Naive thymus-derived CD8-positive, alpha-beta T cell (primary cell): Measurements from ENCODE around the gene UBASH3B. TPM values are rescaled to one million over a fixed set of nuclear protein-coding genes. Genes with fewer than 3 reads are reported as not detected.

Source experiments
- ATAC-seq, 2 donors: fragments of 150-1000 bp; cut with Tn5 transposase in 1 of 2; sonication (Bioruptor Pico), chemical (Tn5 transposase) in 1 of 2; 1 replicate in 1 of 2; 2 replicates in 1 of 2; pipeline ENCODE4 v1.10.0; 2021; ENCODE audit warnings: mild to moderate bottlenecking in 2 of 2, moderate library complexity in 2 of 2
- POLR2A ChIA-PET: fragments of 350-600 bp; sonication (Branson Sonifier 250); formaldehyde crosslinking; loops from one replicate; lab custom pipeline; 2021; ENCODE audit warnings: antibody characterized with exemption; lab: Charles Lee
- DNase-seq, 10 donors: peaks; one replicate each; pipeline versions ENCODE4 v3.0.0 to v3.0.0-alpha.2; 2020 to 2022
- H3K27ac Mint-ChIP-seq, 10 donors: one replicate each; pipeline ENCODE4 v1.8.0; 2020 to 2022; ENCODE audit warnings: mild to moderate bottlenecking in 10 of 10, mixed read lengths in 10 of 10, moderate library complexity in 4 of 10, inconsistent platforms in 1 of 10
- H3K27me3 Mint-ChIP-seq, 5 donors: one replicate each; pipeline ENCODE4 v1.8.0; 2021 to 2022; ENCODE audit warnings: mixed read lengths in 5 of 5
- H3K36me3 Mint-ChIP-seq, 3 donors: one replicate each; pipeline ENCODE4 v1.8.0; 2020 to 2022; ENCODE audit warnings: mixed read lengths in 3 of 3, mild to moderate bottlenecking in 2 of 3, inconsistent platforms in 1 of 3
- H3K4me1 Mint-ChIP-seq, 4 donors: one replicate each; pipeline ENCODE4 v1.8.0; 2021 to 2022; ENCODE audit warnings: mixed read lengths in 4 of 4
- H3K4me3 Mint-ChIP-seq, 10 donors: one replicate each; pipeline ENCODE4 v1.8.0; 2020 to 2022; ENCODE audit warnings: mild to moderate bottlenecking in 10 of 10, mixed read lengths in 10 of 10, moderate library complexity in 6 of 10, inconsistent platforms in 1 of 10
- H3K9me3 Mint-ChIP-seq, 9 donors: one replicate each; pipeline ENCODE4 v1.8.0; 2020 to 2022; ENCODE audit warnings: mixed read lengths in 9 of 9, mild to moderate bottlenecking in 3 of 9, inconsistent platforms in 1 of 9, moderate library complexity in 1 of 9
- polyA plus RNA-seq, 3 donors: library from polyadenylated mRNA; unstranded; fragments of 300-500 nt; fragmentation: Illumina TruSeq; gene quantifications; one replicate each; pipeline ENCODE4 v1.2.3, GENCODE V29; 2021
- total RNA-seq, 8 experiments: library from RNA in 2 of 8; stranded (reverse) in 2 of 8; gene quantifications; one replicate each; pipeline ENCODE4 v1.2.3 and lab custom pipeline; 2021 to 2026

UBASH3B gene
- total and polyA plus RNA-seq, 5 experiments from 2014 or later, result 6.8 to 35.2 (median 12.8) TPM

DNA sequence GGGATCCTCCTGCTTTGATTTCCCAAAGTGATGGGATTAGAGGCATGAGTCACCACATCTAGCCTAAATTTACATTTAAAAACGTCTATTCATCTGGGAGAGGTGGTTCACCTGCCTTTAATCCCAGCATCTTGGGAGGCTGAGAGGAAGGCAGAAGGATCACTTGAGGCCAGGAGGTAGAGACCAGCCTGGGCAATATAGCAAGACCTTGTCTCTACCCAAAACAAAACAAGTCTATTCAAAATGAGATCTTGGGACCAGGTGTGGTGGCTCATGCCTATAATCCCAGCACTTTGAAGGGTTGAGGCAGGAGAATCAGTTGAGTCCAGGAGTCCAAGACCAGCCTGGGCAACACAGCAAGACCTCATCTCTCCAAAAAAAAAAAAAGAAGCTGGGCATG, 4.9 kb upstream of the UBASH3B start:
- no peak overlapping the region for H3K27ac Mint-ChIP-seq
- DNase-seq (no peak), ATAC-seq (no peak)
- POLR2A ChIA-PET, result interaction anchor here (1.1 kb wide), 1 partner anchor 97 kb away, joined by 6 read pairs; no protein-coding TSS in a partner anchor
- H3K9me3 Mint-ChIP-seq, result no peaks in the 10 kb centered on the region
- no peak overlapping the region for H3K4me3 Mint-ChIP-seq
- peaks cover 9 to 21% (median 12%) of the 10 kb centered on the region in 4 donors for H3K4me1 Mint-ChIP-seq
- no peaks in the 10 kb centered on the region for H3K27me3 Mint-ChIP-seq
- H3K36me3 Mint-ChIP-seq, result no peaks in the 10 kb centered on the region

DNA sequence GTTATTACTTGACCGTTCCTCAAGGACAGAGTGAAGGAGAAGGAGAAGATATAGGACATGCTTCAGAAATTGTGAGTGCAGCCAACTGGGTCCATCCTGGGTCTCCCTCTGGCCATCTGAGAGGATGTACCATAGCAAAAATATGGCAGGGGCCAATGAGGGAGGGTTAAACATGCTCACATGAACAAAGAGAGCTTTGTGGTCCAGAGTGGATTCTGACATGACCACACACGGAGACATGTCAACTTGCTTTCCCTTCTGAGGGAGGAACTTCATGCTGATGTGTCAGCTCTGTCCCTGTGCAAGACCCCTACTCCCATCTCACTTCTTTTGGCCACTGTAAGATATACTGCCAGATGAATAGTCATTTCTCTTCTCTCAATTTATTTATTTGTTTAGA, 3.0 kb upstream of the UBASH3B start:
- POLR2A ChIA-PET, result interaction anchor here (0.7 to 1.3 kb wide), 5 partner anchors 10 to 103 kb away, joined by 3 to 7 read pairs (median 4); no protein-coding TSS in a partner anchor
- Mint-ChIP-seq H3K36me3 (no peaks in the 10 kb centered on the region), H3K27ac (no peak overlapping the region), H3K4me3 (no peak overlapping the region), H3K27me3 (no peaks in the 10 kb centered on the region), H3K9me3 (no peaks in the 10 kb centered on the region), H3K4me1 (peaks cover 10 to 26% (median 15%) of the 10 kb centered on the region in 4 donors)
- no peak for ATAC-seq
- DNase-seq, result no peak

DNA sequence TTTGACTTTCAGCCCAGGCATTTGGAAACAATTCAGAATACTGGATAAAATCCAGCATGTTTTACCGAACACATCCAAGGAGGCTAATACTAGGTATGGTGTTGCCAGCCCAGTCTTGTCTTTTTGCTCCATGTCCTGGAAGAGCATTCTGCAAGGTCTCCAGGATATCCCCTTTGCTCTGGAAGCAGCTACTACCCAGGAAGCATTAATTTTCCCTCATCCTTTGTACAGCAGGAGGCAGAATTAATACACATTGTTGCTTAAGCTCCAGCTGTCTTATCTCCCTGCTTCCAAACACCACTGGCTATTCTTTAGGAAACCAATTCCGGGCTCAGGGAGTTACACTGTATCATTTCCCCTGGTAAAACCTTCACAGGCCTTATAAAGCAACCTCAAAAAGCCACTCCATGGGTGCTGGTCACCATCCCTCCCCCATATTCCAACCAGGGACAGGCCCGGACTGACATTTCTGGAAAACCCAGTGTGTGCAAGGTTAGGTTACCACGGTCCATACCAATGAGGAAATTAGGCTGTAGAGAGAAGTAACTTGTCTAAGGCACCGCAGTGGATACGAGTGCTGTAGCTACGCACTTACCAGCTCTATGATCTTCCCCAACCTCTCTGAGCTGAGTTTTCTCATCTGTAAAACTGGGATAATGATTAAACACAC, 1.5 kb upstream of the UBASH3B start:
- Mint-ChIP-seq H3K4me3 (peak overlapping the region in 7 of 10 donors; percentile 2 to 99 (median 67)), H3K36me3 (no peaks in the 10 kb centered on the region), H3K4me1 (peaks cover 14 to 38% (median 30%) of the 10 kb centered on the region in 4 donors), H3K27me3 (no peaks in the 10 kb centered on the region), H3K9me3 (no peaks in the 10 kb centered on the region), H3K27ac (peak overlapping the region in 2 of 10 donors; percentile 8 to 58)
- no peak for ATAC-seq
- POLR2A ChIA-PET, result no interaction called here
- no peak for DNase-seq

DNA sequence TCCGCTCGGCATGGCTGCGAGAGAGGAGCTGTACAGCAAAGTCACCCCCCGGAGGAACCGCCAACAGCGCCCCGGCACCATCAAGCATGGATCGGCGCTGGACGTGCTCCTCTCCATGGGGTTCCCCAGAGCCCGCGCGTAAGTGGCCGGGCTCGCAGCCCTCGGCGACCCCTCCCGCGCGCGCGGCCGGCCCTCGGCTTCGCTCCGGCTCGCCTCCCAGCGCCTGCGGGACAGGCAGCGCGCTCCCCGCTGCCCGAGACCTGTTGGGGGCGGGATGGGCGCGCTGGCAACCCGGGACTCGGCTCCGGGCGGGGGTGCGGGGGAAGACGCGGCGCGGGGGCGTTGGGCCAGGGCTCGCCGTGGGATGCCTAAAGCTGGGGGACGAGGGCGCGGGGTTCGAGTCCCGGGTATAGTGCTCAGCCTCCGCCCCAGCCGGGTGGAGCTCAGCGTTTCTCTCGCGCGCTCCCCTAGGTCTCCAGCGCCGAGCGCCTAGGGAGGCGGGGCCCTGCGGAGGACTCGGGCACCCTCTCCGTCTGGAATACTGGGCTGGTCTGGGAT, 630 bp downstream of the UBASH3B start:
- Mint-ChIP-seq H3K4me3 (peak overlapping the region; percentile 92 to 100 (median 98)), H3K36me3 (no peaks in the 10 kb centered on the region), H3K9me3 (no peaks in the 10 kb centered on the region), H3K4me1 (peaks cover 31 to 59% (median 51%) of the 10 kb centered on the region in 4 donors), H3K27ac (peak overlapping the region; percentile 85 to 97 (median 95)), H3K27me3 (no peaks in the 10 kb centered on the region)
- POLR2A ChIA-PET, result interaction anchor here (0.6 to 3.9 kb wide), 25 partner anchors 9 to 429 kb away, joined by 3 to 66 read pairs (median 5); partner anchors contain the start of gene CRTAM
- peak; percentile 67 to 70 for ATAC-seq
- peak in 8 of 10 donors; percentile 18 to 71 (median 37) for DNase-seq

DNA sequence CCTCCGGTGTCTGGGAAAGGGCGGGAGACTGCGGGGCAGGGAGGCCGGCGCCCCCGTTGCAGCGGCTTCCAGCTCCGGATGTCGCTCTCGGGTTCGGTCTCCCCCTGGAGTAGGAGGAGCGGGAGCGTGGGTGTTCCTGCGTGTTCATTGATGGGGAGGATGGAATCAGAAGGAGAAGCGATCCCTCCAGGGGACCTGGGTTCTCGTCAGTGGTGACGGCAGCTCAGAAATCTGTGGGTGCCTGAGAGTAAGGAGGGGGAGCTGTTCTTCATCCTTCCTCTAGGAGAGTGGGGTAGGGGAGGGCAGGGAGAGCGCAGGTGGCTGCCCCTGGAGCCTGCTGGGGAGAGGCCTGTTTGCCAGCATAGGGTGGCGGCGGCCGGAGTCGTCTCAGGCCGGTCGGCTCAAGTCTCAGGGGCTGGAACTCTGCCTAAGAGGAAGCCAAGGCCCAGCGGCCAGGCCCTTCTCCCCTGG, 1.1 kb downstream of the UBASH3B start:
- ATAC-seq, result peak; percentile 50 to 56
- no peaks in the 10 kb centered on the region for H3K27me3 Mint-ChIP-seq
- peaks cover 31 to 65% (median 55%) of the 10 kb centered on the region in 4 donors for H3K4me1 Mint-ChIP-seq

DNA sequence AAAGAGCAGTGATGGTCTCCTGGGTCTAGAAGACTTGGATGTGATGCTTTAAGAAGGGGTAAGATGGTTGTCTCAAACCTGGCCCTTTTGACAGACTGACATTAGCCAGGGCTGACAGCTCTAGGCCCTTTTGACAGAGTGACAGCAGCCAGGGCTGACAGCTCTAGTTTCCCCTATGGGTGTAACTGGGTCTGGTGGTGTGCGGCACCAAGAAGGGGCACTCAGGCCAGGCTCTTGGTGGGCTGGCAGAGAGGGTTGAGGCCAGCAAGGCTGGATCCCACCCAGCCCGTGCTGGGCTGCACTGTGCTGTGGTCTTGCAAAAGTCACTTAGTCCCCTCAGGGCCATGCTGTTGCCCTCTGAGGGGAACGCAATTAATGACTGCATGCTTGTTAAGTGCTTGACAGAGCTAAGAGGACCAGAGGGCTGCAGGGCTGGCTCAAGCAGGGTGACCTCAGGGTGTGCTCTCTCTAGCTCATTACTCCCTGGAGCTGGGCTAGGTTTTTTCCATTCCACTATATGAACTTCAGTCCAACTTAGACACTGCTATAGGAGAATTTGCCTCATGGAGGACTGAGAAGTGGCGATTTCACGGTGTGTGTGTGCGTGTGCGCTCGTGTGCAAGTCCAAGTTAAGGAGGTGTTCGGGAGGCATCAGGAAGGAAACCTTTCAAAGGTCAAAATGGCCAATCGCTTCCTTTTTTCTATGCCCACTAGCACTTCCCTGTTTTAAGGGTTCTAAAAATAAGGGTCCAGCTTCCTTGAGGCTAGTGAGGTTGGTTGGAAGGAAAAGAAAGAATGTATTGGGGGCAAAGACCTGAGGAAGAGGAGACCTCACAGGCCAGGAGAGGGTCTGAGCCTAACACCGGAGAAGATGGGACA, 4.4 kb downstream of the UBASH3B start:
- Mint-ChIP-seq H3K36me3 (peaks cover 0 to 22% (median 1%) of the 10 kb centered on the region in 3 donors), H3K4me1 (peaks cover 40 to 89% (median 82%) of the 10 kb centered on the region in 4 donors), H3K27me3 (no peaks in the 10 kb centered on the region), H3K4me3 (peak overlapping the region in 5 of 10 donors; percentile 10 to 92 (median 51)), H3K9me3 (no peaks in the 10 kb centered on the region), H3K27ac (peak overlapping the region; percentile 36 to 95 (median 82))
- POLR2A ChIA-PET, result interaction anchor here (0.7 to 3.6 kb wide), 5 partner anchors 10 to 95 kb away, joined by 3 to 26 read pairs (median 13); no protein-coding TSS in a partner anchor
- ATAC-seq, result no peak
- no peak for DNase-seq

More for the DNA sequence above, 1.1 kb downstream of the UBASH3B start:
- H3K27ac Mint-ChIP-seq, result peak overlapping the region; percentile 53 to 97 (median 95)
- H3K4me3 Mint-ChIP-seq, result peak overlapping the region; percentile 92 to 100 (median 98)
- H3K36me3 Mint-ChIP-seq, result no peaks in the 10 kb centered on the region
- POLR2A ChIA-PET, result interaction anchor here (0.6 to 3.9 kb wide), 23 partner anchors 10 to 1190 kb away, joined by 3 to 66 read pairs (median 5); partner anchors contain the start of gene CRTAM
- peak in 9 of 10 donors; percentile 21 to 69 (median 37) for DNase-seq
- H3K9me3 Mint-ChIP-seq, result no peaks in the 10 kb centered on the region

DNA sequence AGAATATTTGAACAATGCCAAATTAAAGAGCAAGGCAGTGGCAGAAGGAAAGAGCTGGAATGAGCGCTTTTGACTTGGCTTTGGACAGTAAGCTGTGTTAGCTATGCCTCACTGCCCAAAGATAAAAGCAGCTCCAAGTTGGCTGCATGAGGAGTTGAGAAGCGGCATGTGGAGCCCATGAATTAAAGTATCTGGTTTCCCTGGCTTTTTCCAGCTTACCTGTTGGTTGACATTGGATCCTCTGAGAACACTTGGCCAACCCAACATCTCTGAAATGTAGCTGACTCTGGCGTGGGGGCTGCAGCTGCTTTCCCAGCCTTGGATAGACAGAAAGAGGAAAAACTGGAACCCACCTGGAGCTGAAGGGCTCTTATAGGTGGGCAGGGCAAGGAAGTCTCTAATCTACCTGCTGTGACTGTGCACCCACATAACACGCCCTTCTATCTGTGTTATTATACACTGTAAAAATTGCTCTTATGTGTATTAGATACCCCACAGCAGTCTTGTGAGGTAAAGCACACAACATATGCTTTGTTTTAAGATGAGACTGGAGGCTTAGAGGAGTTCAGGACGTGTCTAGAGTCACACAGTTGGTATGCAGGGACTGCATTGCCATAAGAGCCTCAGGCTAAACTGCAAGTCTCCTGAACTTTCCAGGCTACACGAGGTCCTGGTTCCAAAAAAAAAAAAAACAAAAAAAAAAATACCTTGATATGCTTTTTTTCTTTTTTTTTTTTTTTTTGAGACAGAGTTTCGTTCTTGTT, 5.8 kb downstream of the UBASH3B start:
- peaks cover 38 to 94% (median 83%) of the 10 kb centered on the region in 4 donors for H3K4me1 Mint-ChIP-seq
- no peak for DNase-seq
- POLR2A ChIA-PET, result interaction anchor here (0.6 to 3.6 kb wide), 9 partner anchors 8 to 1234 kb away, joined by 3 to 26 read pairs (median 6); no protein-coding TSS in a partner anchor

DNA sequence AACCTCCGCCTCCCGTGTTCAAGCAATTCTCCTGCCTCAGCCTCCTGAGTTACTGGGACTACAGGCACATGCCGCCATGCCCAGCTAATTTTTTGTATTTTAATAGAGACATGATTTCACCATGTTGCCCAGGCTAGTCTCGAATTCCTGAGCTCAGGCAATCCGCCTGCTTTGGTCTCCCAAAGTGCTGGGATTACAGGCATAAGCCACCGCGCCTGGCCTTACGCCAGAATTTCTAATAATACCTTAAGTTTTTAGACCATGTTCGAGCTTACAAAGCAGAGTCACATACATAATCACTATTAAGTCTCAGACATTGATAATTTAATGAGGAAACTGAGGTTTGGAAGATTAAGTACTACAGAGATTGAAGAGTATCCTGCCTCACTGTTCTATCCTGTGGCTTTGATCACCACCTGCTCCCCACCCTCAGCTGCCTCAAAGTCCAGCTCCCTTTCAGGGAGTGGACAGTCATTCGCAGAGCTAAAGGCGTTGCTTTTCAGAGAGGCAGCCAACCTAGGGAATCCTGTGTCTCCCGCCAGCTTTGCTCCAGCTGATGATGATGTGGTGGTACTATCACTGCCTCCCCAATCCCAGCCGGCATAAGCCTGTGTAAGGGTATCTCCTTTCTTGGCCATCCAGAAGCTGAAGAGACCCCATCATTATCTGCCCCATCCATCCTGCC, 7.7 kb downstream of the UBASH3B start:
- H3K4me1 Mint-ChIP-seq, result peaks cover 41 to 94% (median 88%) of the 10 kb centered on the region in 4 donors
- no peaks in the 10 kb centered on the region for H3K27me3 Mint-ChIP-seq
- no peaks in the 10 kb centered on the region for H3K9me3 Mint-ChIP-seq
- peak overlapping the region; percentile 20 to 92 (median 78) for H3K27ac Mint-ChIP-seq
- POLR2A ChIA-PET, result interaction anchor here (1.0 to 1.5 kb wide), 6 partner anchors 12 to 85 kb away, joined by 3 to 7 read pairs (median 4); no protein-coding TSS in a partner anchor
- H3K4me3 Mint-ChIP-seq, result peak overlapping the region in 3 of 10 donors; percentile 45 to 57 (median 56)
- ATAC-seq (no peak), DNase-seq (no peak)
- H3K36me3 Mint-ChIP-seq, result peaks cover 0 to 31% (median 1%) of the 10 kb centered on the region in 3 donors

More for the DNA sequence above, 5.8 kb downstream of the UBASH3B start:
- Mint-ChIP-seq H3K4me3 (peak overlapping the region in 2 of 10 donors; percentile 8 to 81), H3K9me3 (no peaks in the 10 kb centered on the region), H3K27ac (peak overlapping the region in 9 of 10 donors; percentile 34 to 95 (median 83)), H3K27me3 (no peaks in the 10 kb centered on the region), H3K36me3 (peaks cover 0 to 27% (median 1%) of the 10 kb centered on the region in 3 donors)
- no peak for ATAC-seq

DNA sequence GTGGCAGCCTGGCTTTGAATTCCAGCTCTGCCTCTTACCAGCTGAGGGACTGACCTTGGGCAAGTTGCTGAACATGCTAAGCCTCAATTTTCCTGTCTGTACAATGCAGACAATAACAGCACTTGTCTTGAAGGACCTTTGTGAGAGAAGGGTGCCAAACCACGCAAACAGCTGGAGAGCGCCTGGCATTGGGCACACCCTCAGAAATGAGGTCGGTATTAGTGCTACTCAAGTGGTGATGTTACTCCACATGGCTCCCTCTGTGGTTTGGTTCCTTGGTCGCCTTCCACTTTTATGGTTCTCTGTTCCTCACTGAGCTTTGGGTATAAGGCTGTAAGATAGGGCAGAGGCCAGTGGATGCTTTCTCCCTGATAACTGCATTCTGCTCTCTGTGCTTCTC, 8.2 kb downstream of the UBASH3B start:
- ATAC-seq (no peak), DNase-seq (no peak)
- POLR2A ChIA-PET, result interaction anchor here (1.1 to 1.5 kb wide), 6 partner anchors 11 to 84 kb away, joined by 3 to 7 read pairs (median 4); no protein-coding TSS in a partner anchor
- Mint-ChIP-seq H3K4me1 (peaks cover 46 to 94% (median 88%) of the 10 kb centered on the region in 4 donors), H3K4me3 (peak overlapping the region in 3 of 10 donors; percentile 8 to 42 (median 24)), H3K27ac (peak overlapping the region in 9 of 10 donors; percentile 66 to 92 (median 78)), H3K36me3 (peaks cover 0 to 31% (median 1%) of the 10 kb centered on the region in 3 donors), H3K9me3 (peaks cover 0 to under 1% (median 0%) of the 10 kb centered on the region in 9 donors), H3K27me3 (no peaks in the 10 kb centered on the region)

DNA sequence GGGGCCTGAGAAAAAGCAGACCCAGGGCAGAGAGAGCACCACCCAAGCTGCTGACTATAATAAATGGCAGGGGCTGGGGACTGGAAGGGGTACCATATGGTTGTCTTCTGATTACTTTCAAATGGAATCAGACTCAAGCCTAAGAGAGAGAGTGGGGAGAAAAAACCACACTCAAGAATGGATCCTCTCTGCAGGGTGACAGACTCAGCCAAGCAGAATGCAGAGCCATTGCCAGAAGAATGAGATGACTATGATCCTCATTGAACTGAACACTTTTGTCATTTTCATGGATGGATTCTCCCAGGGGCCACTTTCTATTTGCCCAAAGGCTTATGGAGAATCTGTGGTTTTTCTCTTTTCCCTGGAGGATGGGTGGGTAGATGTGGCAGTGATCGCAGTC, 8.7 kb downstream of the UBASH3B start:
- H3K4me1 Mint-ChIP-seq, result peaks cover 46 to 94% (median 88%) of the 10 kb centered on the region in 4 donors
- H3K4me3 Mint-ChIP-seq, result peak overlapping the region in 2 of 10 donors; percentile 10 to 15
- peak overlapping the region; percentile 41 to 92 (median 78) for H3K27ac Mint-ChIP-seq
- POLR2A ChIA-PET, result interaction anchor here (0.9 to 7.6 kb wide), 6 partner anchors 7 to 87 kb away, joined by 3 to 51 read pairs (median 5); partner anchors contain the start of gene UBASH3B
- H3K27me3 Mint-ChIP-seq, result no peaks in the 10 kb centered on the region
- peaks cover 0 to 5% (median under 1%) of the 10 kb centered on the region in 9 donors for H3K9me3 Mint-ChIP-seq
- DNase-seq (no peak), ATAC-seq (no peak)
- H3K36me3 Mint-ChIP-seq, result peaks cover 0 to 31% (median 2%) of the 10 kb centered on the region in 3 donors
